ENCODE data around the gene CLDN3. TPM values are rescaled to one million over a fixed set of nuclear protein-coding genes. Genes with fewer than 3 reads are reported as not detected.

CLDN3 gene
- total and polyA plus RNA-seq, 10 of the 15 experiments (the other 5 are each of a cell fraction or from before 2014, with no cell fraction given) = 0.05 TPM; not detected in 9

GRCh38 chr7:73815436-73815835 is 45.4 kb upstream of the CLDN3 start:
- Histone ChIP-seq H3K9ac (ENCODE audit: control insufficient read depth, insufficient read depth, low read length) (no peak overlapping the region), H3K4me3 (no peak overlapping the region), H3K4me2 (ENCODE audit: control insufficient read depth, insufficient read depth) (no peak overlapping the region), H3K9me3 (replicated peaks; ENCODE audit: control insufficient read depth, insufficient read depth, low read length) (no peaks in the 10 kb centered on the region; the same call in 2 of the 3 replicates), H2AFZ (ENCODE audit: control insufficient read depth, low read depth, low read length) (no peak overlapping the region), H3K27me3 (replicated peaks in 1 of 2; ENCODE audit: control insufficient read depth in 2 of 2, insufficient read depth in 2 of 2, low read length in 1 of 2) (no peaks in the 10 kb centered on the region), H4K20me1 (ENCODE audit: control insufficient read depth, insufficient read depth) (no peaks in the 10 kb centered on the region), H3K79me2 (ENCODE audit: control insufficient read depth, insufficient read depth, low read length) (no peaks in the 10 kb centered on the region), H3K27ac (ENCODE audit: control insufficient read depth, insufficient read depth) (no peak overlapping the region), H3K36me3 (ENCODE audit: control insufficient read depth in 2 of 2, insufficient read depth in 2 of 2, low read length in 1 of 2) (no peaks in the 10 kb centered on the region), H3K4me1 (ENCODE audit: control insufficient read depth, insufficient read depth, low read length) (no peaks in the 10 kb centered on the region)
- ChIA-PET POLR2A (no interaction called here), RAD21 (ENCODE audit: unreplicated experiment) (no interaction called here), SMC1A (ENCODE audit: uncharacterized antibody, unreplicated experiment) (interaction anchor here (1.7 kb wide), 1 partner anchor 11 kb away, joined by 3 read pairs; no protein-coding TSS in a partner anchor), CTCF (interaction anchor here (0.5 to 2.2 kb wide), 3 partner anchors 11 to 139 kb away, joined by 3 to 17 read pairs (median 3); no protein-coding TSS in a partner anchor)
- intact Hi-C loops (cut with micrococcal nuclease; ENCODE audit: unreplicated experiment) = no loop called here
- no peak for DNase-seq (ENCODE audit: low read depth, low spot score)
- no peak for TF ChIP-seq PAX5 (IDR thresholded peaks at IDR 0.05; ENCODE audit: borderline replicate concordance, low read depth, low read length)
- no peak for ATAC-seq
- no TSS peak for BruUV-seq (replicated peaks)
- no peak for FAIRE-seq
- in situ Hi-C loops (cut with MboI) = no loop called here
- 54% methylated on average over 8 of the region's 8 CpGs for WGBS (ENCODE audit: insufficient coverage, insufficient replicate concordance, low lambda C conversion rate, missing lambda C conversion rate)

GRCh38 chr7:73812996-73813395 is 42.9 kb upstream of the CLDN3 start:
- DNase-seq (ENCODE audit: low read depth, low spot score) (no peak), FAIRE-seq (no peak), ATAC-seq (no peak)
- Histone ChIP-seq H3K9me3 (replicated peaks; ENCODE audit: control insufficient read depth, insufficient read depth, low read length) (no peaks in the 10 kb centered on the region; the same call in 2 of the 3 replicates), H3K27ac (ENCODE audit: control insufficient read depth, insufficient read depth) (no peak overlapping the region), H3K4me3 (no peak overlapping the region), H2AFZ (ENCODE audit: control insufficient read depth, low read depth, low read length) (no peak overlapping the region), H4K20me1 (ENCODE audit: control insufficient read depth, insufficient read depth) (no peaks in the 10 kb centered on the region), H3K9ac (ENCODE audit: control insufficient read depth, insufficient read depth, low read length) (no peak overlapping the region), H3K27me3 (replicated peaks in 1 of 2; ENCODE audit: control insufficient read depth in 2 of 2, insufficient read depth in 2 of 2, low read length in 1 of 2) (no peaks in the 10 kb centered on the region), H3K4me1 (ENCODE audit: control insufficient read depth, insufficient read depth, low read length) (no peaks in the 10 kb centered on the region), H3K36me3 (ENCODE audit: control insufficient read depth in 2 of 2, insufficient read depth in 2 of 2, low read length in 1 of 2) (no peaks in the 10 kb centered on the region), H3K4me2 (ENCODE audit: control insufficient read depth, insufficient read depth) (no peak overlapping the region), H3K79me2 (ENCODE audit: control insufficient read depth, insufficient read depth, low read length) (no peaks in the 10 kb centered on the region)
- no peak for TF ChIP-seq ETV6 (conservative IDR thresholded peaks at IDR 0.05 in 1 of 2, IDR thresholded peaks at IDR 0.05 in 1 of 2; ENCODE audit: borderline replicate concordance in 1 of 2, low read depth in 1 of 2)
- in situ Hi-C loops (cut with MboI) (no loop called here), intact Hi-C loops (cut with micrococcal nuclease; ENCODE audit: unreplicated experiment) (loop anchor here (5.0 kb wide), 1 partner anchor 214 kb away; the partner anchor contains the start of gene ELN)
- ChIA-PET CTCF (interaction anchor here (2.4 kb wide), 2 partner anchors 37 to 42 kb away, joined by 7 to 20 read pairs; no protein-coding TSS in a partner anchor), SMC1A (ENCODE audit: uncharacterized antibody, unreplicated experiment) (interaction anchor here (2.0 kb wide), 1 partner anchor 42 kb away, joined by 10 read pairs; no protein-coding TSS in a partner anchor), POLR2A (no interaction called here), RAD21 (ENCODE audit: unreplicated experiment) (interaction anchor here (2.6 kb wide), 1 partner anchor 41 kb away, joined by 11 read pairs; no protein-coding TSS in a partner anchor)
- BruUV-seq (replicated peaks) = no TSS peak
- 35% methylated on average over 3 of the region's 3 CpGs for WGBS (ENCODE audit: insufficient coverage, insufficient replicate concordance, low lambda C conversion rate, missing lambda C conversion rate)

Measured in GM12878 (cell line).